Immature natural killer cell (primary cell): Measurements from ENCODE around the gene EIF2AK2. TPM values are rescaled to one million over a fixed set of nuclear protein-coding genes. Genes with fewer than 3 reads are reported as not detected.

Experiments used
- DNase-seq, 3 donors: peaks; one replicate each; pipeline ENCODE4 v3.0.0; 2022; ENCODE audit warnings: mixed read lengths in 1 of 3
- H3K27ac Mint-ChIP-seq, 6 donors: one replicate each; pipeline ENCODE4 v1.8.0; 2020; ENCODE audit warnings: mixed read lengths in 6 of 6, mild to moderate bottlenecking in 5 of 6, inconsistent platforms in 4 of 6, moderate library complexity in 3 of 6
- H3K27me3 Mint-ChIP-seq, 3 donors: one replicate each; pipeline ENCODE4 v1.8.0; 2020 to 2021; ENCODE audit warnings: low read depth in 3 of 3, mild to moderate bottlenecking in 3 of 3, mixed read lengths in 3 of 3, moderate library complexity in 3 of 3, inconsistent platforms in 1 of 3
- H3K36me3 Mint-ChIP-seq, 3 donors: one replicate each; pipeline ENCODE4 v1.8.0; 2020; ENCODE audit warnings: mixed read lengths in 3 of 3, inconsistent platforms in 2 of 3, mild to moderate bottlenecking in 2 of 3
- H3K4me1 Mint-ChIP-seq, 2 donors: one replicate each; pipeline ENCODE4 v1.8.0; 2020; ENCODE audit warnings: inconsistent platforms in 2 of 2, mild to moderate bottlenecking in 2 of 2, mixed read lengths in 2 of 2, moderate library complexity in 1 of 2
- H3K4me3 Mint-ChIP-seq, 5 donors: one replicate each; pipeline ENCODE4 v1.8.0; 2020; ENCODE audit warnings: mild to moderate bottlenecking in 5 of 5, mixed read lengths in 5 of 5, inconsistent platforms in 3 of 5, moderate library complexity in 3 of 5
- H3K9me3 Mint-ChIP-seq, 6 donors: one replicate each; pipeline ENCODE4 v1.8.0; 2020; ENCODE audit warnings: mild to moderate bottlenecking in 6 of 6, mixed read lengths in 6 of 6, inconsistent platforms in 4 of 6, moderate library complexity in 3 of 6
- polyA plus RNA-seq, 3 donors: library from polyadenylated mRNA; unstranded; fragments of 300-500 nt; fragmentation: Illumina TruSeq; gene quantifications; one replicate each; pipeline ENCODE4 v1.2.3, GENCODE V29; 2021

EIF2AK2 gene
- polyA plus RNA-seq, 3 donors from 2014 or later, result 16.4 to 48.1 (median 22.2) TPM

DNA sequence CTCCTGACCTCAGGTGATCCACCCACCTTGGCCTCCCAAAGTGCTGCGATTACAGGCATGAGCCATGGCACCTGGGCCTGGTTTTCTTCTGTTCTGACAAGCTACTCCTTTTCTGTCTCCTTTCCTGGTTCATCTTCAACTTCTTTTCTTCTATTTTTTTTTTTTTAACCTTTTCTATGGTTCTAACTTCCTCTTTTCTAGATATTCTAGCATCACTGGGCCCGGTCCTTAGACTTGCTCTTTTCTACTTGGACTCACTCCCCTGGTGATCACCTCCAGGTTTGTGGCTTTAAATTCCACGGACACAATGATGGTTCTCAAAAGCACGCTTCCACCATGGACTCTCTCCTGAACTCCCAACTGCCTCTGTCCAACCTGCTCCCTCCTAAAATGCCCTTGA lies 2.0 kb downstream of the EIF2AK2 start:
- H3K36me3 Mint-ChIP-seq, result peaks cover 0 to 27% (median 8%) of the 10 kb centered on the region in 3 donors
- H3K27ac Mint-ChIP-seq, result peak overlapping the region; percentile 9 to 90 (median 55)
- peaks cover 0 to 5% (median 0%) of the 10 kb centered on the region in 3 donors for H3K27me3 Mint-ChIP-seq
- peaks cover 47 to 65% of the 10 kb centered on the region in 2 donors for H3K4me1 Mint-ChIP-seq
- H3K4me3 Mint-ChIP-seq, result peak overlapping the region in 2 of 5 donors; percentile 0 to 93
- no peak for DNase-seq
- H3K9me3 Mint-ChIP-seq, result no peaks in the 10 kb centered on the region

DNA sequence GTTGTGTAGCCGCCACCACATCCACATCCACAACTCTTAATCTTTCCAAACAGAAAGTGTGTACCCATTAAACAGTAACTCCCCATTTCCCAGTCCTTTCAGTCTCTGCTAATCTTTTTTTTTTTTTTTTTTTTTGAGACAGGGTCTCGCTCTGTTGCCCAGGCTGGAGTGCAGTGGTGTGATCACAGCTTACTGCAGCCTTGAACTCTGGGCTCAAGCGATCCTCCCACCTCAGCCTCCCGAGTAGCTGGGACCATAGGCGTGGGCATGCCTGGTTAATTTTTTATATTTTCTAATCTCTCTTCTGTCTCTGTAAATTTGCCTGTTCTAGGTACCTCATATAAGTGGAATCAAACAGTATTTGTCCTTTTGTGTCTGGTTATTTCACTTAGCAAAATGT lies 3.6 kb downstream of the EIF2AK2 start:
- peaks cover 6 to 35% (median 8%) of the 10 kb centered on the region in 3 donors for H3K36me3 Mint-ChIP-seq
- no peak for DNase-seq
- peak overlapping the region in 1 of 5 donors; percentile 33 for H3K4me3 Mint-ChIP-seq
- peaks cover 55 to 80% of the 10 kb centered on the region in 2 donors for H3K4me1 Mint-ChIP-seq
- H3K9me3 Mint-ChIP-seq, result no peaks in the 10 kb centered on the region
- H3K27ac Mint-ChIP-seq, result peak overlapping the region in 3 of 6 donors; percentile 12 to 56 (median 50)
- peaks cover 0 to 5% (median 0%) of the 10 kb centered on the region in 3 donors for H3K27me3 Mint-ChIP-seq

GRCh38 chr2:37149626-37150322 lies 7.0 kb downstream of the EIF2AK2 start:
- peaks cover 32 to 59% of the 10 kb centered on the region in 2 donors for H3K4me1 Mint-ChIP-seq
- H3K4me3 Mint-ChIP-seq, result peak overlapping the region; percentile 38 to 74 (median 53)
- H3K36me3 Mint-ChIP-seq, result peaks cover 14 to 41% (median 20%) of the 10 kb centered on the region in 3 donors
- peaks cover 0 to 1% (median 0%) of the 10 kb centered on the region in 6 donors for H3K9me3 Mint-ChIP-seq
- H3K27ac Mint-ChIP-seq, result peak overlapping the region; percentile 76 to 90 (median 81)
- DNase-seq, result peak; percentile 19 to 46 (median 26)
- no peaks in the 10 kb centered on the region for H3K27me3 Mint-ChIP-seq

GRCh38 chr2:37148325-37148724 lies 8.5 kb downstream of the EIF2AK2 start:
- DNase-seq, result no peak
- Mint-ChIP-seq H3K27ac (peak overlapping the region in 3 of 6 donors; percentile 1 to 31 (median 31)), H3K27me3 (no peaks in the 10 kb centered on the region), H3K9me3 (peaks cover 0 to 1% (median 0%) of the 10 kb centered on the region in 6 donors), H3K36me3 (peaks cover 14 to 34% (median 22%) of the 10 kb centered on the region in 3 donors), H3K4me1 (peaks cover 26 to 48% of the 10 kb centered on the region in 2 donors), H3K4me3 (no peak overlapping the region)

DNA sequence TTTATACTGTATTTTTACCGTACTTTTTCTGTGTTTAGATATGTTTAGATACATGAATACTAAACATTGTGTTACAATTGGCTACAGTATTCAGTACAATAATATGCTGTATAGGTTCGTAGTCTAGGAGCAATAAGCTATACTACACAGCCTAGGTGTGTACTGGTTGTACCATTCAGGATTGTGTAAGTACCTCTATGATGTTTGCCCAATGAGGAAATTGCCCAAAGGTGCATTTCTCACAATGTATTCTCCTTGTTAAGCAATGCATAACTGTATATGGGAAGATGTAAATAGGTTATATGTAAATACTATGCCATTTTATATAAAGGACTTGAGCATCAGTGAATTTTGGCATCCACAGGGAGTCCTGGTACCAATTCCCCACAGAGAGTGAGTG lies 10.7 kb downstream of the EIF2AK2 start:
- Mint-ChIP-seq H3K36me3 (peaks cover 15 to 26% (median 25%) of the 10 kb centered on the region in 3 donors), H3K27ac (no peak overlapping the region), H3K9me3 (peaks cover 0 to 1% (median 0%) of the 10 kb centered on the region in 6 donors), H3K4me1 (peaks cover 16 to 30% of the 10 kb centered on the region in 2 donors), H3K27me3 (peaks cover 0 to 2% (median 0%) of the 10 kb centered on the region in 3 donors), H3K4me3 (no peak overlapping the region)
- no peak for DNase-seq

GRCh38 chr2:37143974-37144373 lies 12.8 kb downstream of the EIF2AK2 start:
- H3K4me3 Mint-ChIP-seq, result no peak overlapping the region
- no peak for DNase-seq
- peaks cover 0 to 2% (median 0%) of the 10 kb centered on the region in 3 donors for H3K27me3 Mint-ChIP-seq
- peaks cover 23 to 43% (median 35%) of the 10 kb centered on the region in 3 donors for H3K36me3 Mint-ChIP-seq
- peaks cover 4 to 9% of the 10 kb centered on the region in 2 donors for H3K4me1 Mint-ChIP-seq
- H3K9me3 Mint-ChIP-seq, result peaks cover 0 to 1% (median 0%) of the 10 kb centered on the region in 6 donors
- no peak overlapping the region for H3K27ac Mint-ChIP-seq

- H3K27me3 Mint-ChIP-seq, result peaks cover 0 to 2% (median 0%) of the 10 kb centered on the region in 3 donors
- H3K9me3 Mint-ChIP-seq, result peaks cover 0 to 1% (median 0%) of the 10 kb centered on the region in 6 donors
- peak overlapping the region in 1 of 6 donors; percentile 34 for H3K27ac Mint-ChIP-seq
- peaks cover 27 to 39% (median 29%) of the 10 kb centered on the region in 3 donors for H3K36me3 Mint-ChIP-seq
- H3K4me3 Mint-ChIP-seq, result no peak overlapping the region
- H3K4me1 Mint-ChIP-seq, result no peaks in the 10 kb centered on the region
- no peak for DNase-seq
Measured at GRCh38 chr2:37142546-37142945, 14.2 kb downstream of the EIF2AK2 start.

GRCh38 chr2:37132914-37133313 lies 23.9 kb downstream of the EIF2AK2 start:
- no peak for DNase-seq
- Mint-ChIP-seq H3K27me3 (no peaks in the 10 kb centered on the region), H3K27ac (no peak overlapping the region), H3K4me1 (peaks cover 0 to 8% of the 10 kb centered on the region in 2 donors), H3K4me3 (no peak overlapping the region), H3K9me3 (no peaks in the 10 kb centered on the region), H3K36me3 (peaks cover 27 to 53% (median 51%) of the 10 kb centered on the region in 3 donors)

DNA sequence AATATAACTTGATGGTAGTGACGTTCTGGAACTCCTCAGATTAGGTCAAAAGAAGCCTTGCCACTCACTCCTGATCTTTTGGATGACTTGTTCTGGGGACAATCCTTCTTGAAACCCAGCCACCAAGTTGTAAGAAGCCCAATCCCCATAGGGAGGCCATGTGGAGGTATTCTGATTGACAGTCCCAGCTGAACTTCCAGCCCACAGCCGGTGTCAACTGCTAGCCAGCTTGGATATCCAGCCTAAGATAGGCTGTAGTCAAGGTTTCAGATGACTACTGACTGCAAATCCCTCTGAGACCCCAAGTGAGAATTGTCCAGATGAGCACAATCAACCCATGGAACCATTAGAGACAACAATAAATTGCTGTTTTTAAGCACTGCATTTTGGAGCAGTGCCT lies 31.4 kb downstream of the EIF2AK2 start:
- Mint-ChIP-seq H3K36me3 (peaks cover 3 to 48% (median 27%) of the 10 kb centered on the region in 3 donors), H3K27me3 (peaks cover 0 to 3% (median 0%) of the 10 kb centered on the region in 3 donors), H3K27ac (peak overlapping the region in 1 of 6 donors; percentile 32), H3K4me1 (peaks cover 3 to 14% of the 10 kb centered on the region in 2 donors), H3K4me3 (no peak overlapping the region), H3K9me3 (no peaks in the 10 kb centered on the region)
- no peak for DNase-seq

DNA sequence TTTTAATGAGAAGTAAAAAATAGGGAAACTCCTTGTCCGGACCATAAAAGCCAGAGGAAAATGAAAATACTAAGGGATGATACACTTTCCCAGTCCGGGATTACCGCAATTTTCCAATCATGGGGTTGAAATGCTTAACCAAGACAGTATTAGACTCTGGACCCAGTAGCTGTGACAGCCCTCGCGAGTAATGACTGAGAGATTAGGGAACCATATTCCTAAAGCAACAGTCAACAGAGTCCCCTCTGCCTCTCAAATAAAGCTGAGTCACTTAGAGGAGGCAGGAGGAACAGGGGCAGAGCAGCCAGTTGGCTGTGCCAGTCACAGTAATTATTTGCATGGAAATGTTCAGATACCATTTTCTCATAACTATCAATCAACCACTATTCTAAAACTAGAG lies 37.6 kb downstream of the EIF2AK2 start:
- no peak overlapping the region for H3K27ac Mint-ChIP-seq

DNA sequence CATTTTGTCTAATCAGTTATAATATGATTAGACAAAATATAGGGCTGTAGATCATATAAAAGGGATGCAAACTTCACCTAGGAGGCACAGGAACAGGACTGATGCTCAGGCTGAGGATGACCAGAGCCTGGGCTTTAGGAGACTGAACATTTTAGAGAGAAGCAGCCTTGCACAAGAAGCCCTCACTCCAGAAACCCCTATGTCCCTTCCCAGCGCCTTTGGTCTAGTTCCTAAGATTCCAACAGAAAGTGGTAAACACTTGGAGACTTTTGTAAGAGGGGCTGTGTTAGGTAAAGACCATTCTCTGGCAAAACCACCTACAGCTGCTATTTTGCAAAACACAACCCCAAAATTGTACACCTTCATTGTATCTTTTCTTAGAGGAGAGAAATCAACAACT lies 39.2 kb downstream of the EIF2AK2 start:
- Mint-ChIP-seq H3K27me3 (no peaks in the 10 kb centered on the region), H3K4me1 (peaks cover 3 to 9% of the 10 kb centered on the region in 2 donors), H3K27ac (no peak overlapping the region), H3K9me3 (no peaks in the 10 kb centered on the region), H3K4me3 (no peak overlapping the region), H3K36me3 (peaks cover 20 to 29% (median 26%) of the 10 kb centered on the region in 3 donors)
- no peak for DNase-seq

More for the DNA sequence above, 37.6 kb downstream of the EIF2AK2 start:
- H3K4me1 Mint-ChIP-seq, result peaks cover 3 to 9% of the 10 kb centered on the region in 2 donors
- no peak overlapping the region for H3K4me3 Mint-ChIP-seq
- no peak for DNase-seq
- no peaks in the 10 kb centered on the region for H3K27me3 Mint-ChIP-seq
- peaks cover 20 to 29% (median 21%) of the 10 kb centered on the region in 3 donors for H3K36me3 Mint-ChIP-seq
- H3K9me3 Mint-ChIP-seq, result no peaks in the 10 kb centered on the region

DNA sequence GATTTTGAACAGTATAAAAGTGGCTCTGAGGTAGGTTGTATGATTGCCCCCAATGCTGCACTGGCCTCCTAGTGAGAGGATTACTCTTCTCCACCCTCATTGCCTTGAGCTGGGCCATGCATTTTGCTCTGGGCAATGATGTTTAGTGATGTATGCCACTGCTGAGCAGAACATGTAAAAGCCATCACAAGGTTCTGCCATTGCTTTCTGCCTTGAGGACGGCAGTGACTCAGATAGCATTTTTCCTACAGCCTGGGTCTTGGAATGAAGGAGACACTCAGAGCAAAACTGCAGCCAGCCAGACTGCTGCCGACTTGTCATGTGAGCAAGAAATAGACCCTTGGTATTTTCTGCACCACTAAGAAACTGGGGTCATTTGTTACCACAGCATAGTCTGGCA lies 44.8 kb downstream of the EIF2AK2 start:
- Mint-ChIP-seq H3K27ac (no peak overlapping the region), H3K9me3 (no peaks in the 10 kb centered on the region), H3K27me3 (no peaks in the 10 kb centered on the region), H3K4me3 (no peak overlapping the region), H3K36me3 (peaks cover 30 to 48% (median 32%) of the 10 kb centered on the region in 3 donors), H3K4me1 (peaks cover 3 to 9% of the 10 kb centered on the region in 2 donors)
- DNase-seq, result no peak

- peaks cover 27 to 49% (median 34%) of the 10 kb centered on the region in 3 donors for H3K36me3 Mint-ChIP-seq
Measured at GRCh38 chr2:37110306-37111212, 46.2 kb downstream of the EIF2AK2 start.

More at GRCh38 chr2:37110306-37111212, 46.2 kb downstream of the EIF2AK2 start:
- Mint-ChIP-seq H3K9me3 (no peaks in the 10 kb centered on the region), H3K27me3 (no peaks in the 10 kb centered on the region), H3K4me1 (no peaks in the 10 kb centered on the region), H3K27ac (no peak overlapping the region), H3K4me3 (no peak overlapping the region)
- DNase-seq, result no peak
